Spinal cord (tissue), 10 donors: Measurements from ENCODE around the gene MZB1. TPM values are rescaled to one million over a fixed set of nuclear protein-coding genes. Genes with fewer than 3 reads are reported as not detected.

Experiments used
- DNase-seq, 6 donors: peaks; one replicate each; pipeline versions ENCODE4 v3.0.0 to v3.0.0-alpha.2; 2013 to 2015; ENCODE audit warnings: low spot score in 6 of 6, low read depth in 4 of 6
- H3K27ac ChIP-seq: one replicate; pipeline ENCODE4 v1.5.1; 2013; ENCODE audit warnings: low read depth, low read length, control low read depth
- H3K27me3 ChIP-seq: one replicate; pipeline ENCODE4 v1.6.1; 2013; ENCODE audit warnings: low read length; ENCODE audit not compliant: control insufficient read depth, insufficient read depth
- H3K36me3 ChIP-seq: one replicate; pipeline ENCODE4 v1.6.1; 2013; ENCODE audit warnings: low read length; ENCODE audit not compliant: control insufficient read depth, insufficient read depth
- H3K4me1 ChIP-seq: one replicate; pipeline ENCODE4 v1.6.1; 2013; ENCODE audit warnings: low read length; ENCODE audit not compliant: control insufficient read depth, insufficient read depth
- H3K4me3 ChIP-seq: one replicate; pipeline ENCODE4 v1.5.1; 2013; ENCODE audit warnings: low read depth, low read length, control low read depth
- H3K9me3 ChIP-seq: one replicate; pipeline ENCODE4 v1.6.1; 2013; ENCODE audit warnings: low read length; ENCODE audit not compliant: control insufficient read depth, insufficient read depth
- WGBS: methylation state at CpG from one replicate; pipeline ENCODE4 v1.1.5; 2013; ENCODE audit warnings: missing lambda C conversion rate; ENCODE audit not compliant: insufficient coverage; 5-methylcytosine and 5-hydroxymethylcytosine counted together
- polyA plus RNA-seq, 2 donors: library from polyadenylated mRNA; unstranded; fragments of 120-200 nt; gene quantifications; one replicate each; pipeline ENCODE4 v1.2.1, GENCODE V29; 2013; ENCODE audit not compliant: insufficient read length in 2 of 2
- total RNA-seq, 2 donors: library from RNA; depleted of rRNA in 1 of 2; stranded (reverse); fragments of 120-200 nt in 1 of 2; fragments of >200 nt in 1 of 2; gene quantifications; one replicate each; pipeline versions ENCODE4 v1.2.3 to v1.2.4, GENCODE V29; 2013 to 2014
- donor health status: healthy.

Gene MZB1
- total and polyA plus RNA-seq, 4 donors, result 0.17 to 0.60 (median 0.46) TPM

DNA sequence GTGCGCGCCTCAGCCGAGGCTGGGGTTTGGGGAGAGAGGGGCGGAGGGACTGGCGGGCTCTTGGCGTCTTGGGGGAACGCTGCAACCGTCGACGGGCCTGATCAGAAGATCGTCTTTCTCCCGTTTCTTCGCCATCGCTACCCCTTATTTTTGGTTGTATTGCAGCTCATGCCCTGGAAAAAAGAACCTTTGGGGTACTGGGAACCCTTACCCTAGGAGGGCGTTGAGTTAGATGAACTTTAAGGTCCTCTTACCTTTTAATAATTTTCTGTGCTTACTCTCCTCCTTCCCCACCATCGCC, 47.3 kb downstream of the MZB1 start:
- Histone ChIP-seq H3K4me1 (peaks cover 7% of the 10 kb centered on the region), H3K36me3 (peaks cover 13% of the 10 kb centered on the region), H3K27ac (peak overlapping the region; percentile 98), H3K27me3 (no peaks in the 10 kb centered on the region), H3K9me3 (no peaks in the 10 kb centered on the region), H3K4me3 (peak overlapping the region; percentile 87)
- WGBS, result 2% methylated on average over 11 of the region's 16 CpGs
- no peak for DNase-seq

DNA sequence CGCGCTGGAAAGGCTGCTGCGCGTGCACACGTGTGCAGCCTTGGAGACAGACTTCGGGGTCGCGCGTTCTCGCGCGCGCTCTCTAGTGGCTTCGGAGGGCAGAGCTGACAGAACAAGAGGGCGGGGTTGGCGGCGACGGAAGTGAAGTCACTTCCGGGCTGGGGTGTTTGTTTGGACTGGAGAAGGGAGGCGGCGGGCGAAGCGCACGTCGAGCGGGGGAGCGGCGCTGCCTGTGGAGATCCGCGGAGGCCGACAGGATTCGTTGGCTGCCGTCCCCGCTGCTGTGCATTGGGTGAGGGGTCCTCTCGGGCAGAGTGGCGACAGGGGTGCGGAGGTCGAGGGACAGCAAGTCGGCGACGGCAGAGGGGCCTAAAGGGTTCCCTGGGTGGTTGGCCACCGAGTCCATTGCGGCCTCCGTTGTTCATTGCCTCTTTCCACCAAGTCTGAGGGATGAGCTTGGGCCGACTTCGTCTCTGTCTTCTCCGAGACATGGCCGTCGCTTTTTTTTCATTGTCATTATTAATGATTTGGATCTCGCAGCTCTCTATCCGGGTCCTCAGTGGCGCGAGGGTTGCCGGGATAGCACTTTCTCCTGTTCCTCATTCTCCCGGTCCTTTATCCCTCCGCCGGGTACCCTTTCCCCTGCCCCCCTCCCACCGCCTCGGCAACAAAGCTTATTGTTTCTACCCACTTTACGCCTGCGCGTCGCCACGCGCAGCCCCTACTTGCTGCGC, 47.9 kb downstream of the MZB1 start, which contains the start of gene PAIP2:
Gene PAIP2, plus strand, starts transcription at position 166 of the 734 bp plus-strand sequence. CDS start 21,931 bp downstream, outside the sequence.
- peaks cover 7% of the 10 kb centered on the region for H3K4me1 ChIP-seq

DNA sequence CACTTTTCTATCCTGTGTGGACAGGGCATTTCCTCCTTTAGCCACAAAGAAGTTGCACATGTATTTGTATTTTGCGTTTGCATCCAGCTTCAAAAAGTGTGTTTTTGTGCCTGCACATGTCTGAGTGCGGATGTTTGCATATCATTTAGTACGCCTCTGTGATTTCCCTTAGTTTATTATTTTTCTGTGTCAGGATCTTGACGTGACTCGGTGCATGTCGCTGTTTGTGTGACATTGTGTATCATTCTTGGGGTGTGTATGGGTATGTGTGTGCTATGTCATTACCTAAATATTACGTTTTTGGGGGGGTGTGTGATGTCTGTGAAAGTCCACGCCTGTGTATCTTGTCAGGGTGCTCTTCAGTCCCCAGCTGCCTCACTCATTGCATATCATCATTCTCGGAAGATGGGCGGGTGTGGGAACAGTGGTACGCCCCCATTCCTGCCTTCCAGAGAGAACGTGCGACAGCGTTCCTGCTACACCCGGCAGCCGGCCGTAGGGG, 48.5 kb downstream of the MZB1 start:
- Histone ChIP-seq H3K4me3 (peak overlapping the region; percentile 87), H3K27me3 (no peaks in the 10 kb centered on the region), H3K27ac (peak overlapping the region; percentile 98), H3K36me3 (peaks cover 7% of the 10 kb centered on the region), H3K9me3 (no peaks in the 10 kb centered on the region), H3K4me1 (peaks cover 7% of the 10 kb centered on the region)
- WGBS, result 6% methylated on average over 11 of the region's 17 CpGs
- no peak for DNase-seq

More for the DNA sequence above, 47.9 kb downstream of the MZB1 start, which contains the start of gene PAIP2:
- no peaks in the 10 kb centered on the region for H3K27me3 ChIP-seq
- H3K4me3 ChIP-seq, result peak within 1 kb of the TSS; percentile 87
- DNase-seq, result peak; percentile 92 to 100 (median 96)
- no peaks in the 10 kb centered on the region for H3K9me3 ChIP-seq
- peak within 1 kb of the TSS; percentile 98 for H3K27ac ChIP-seq
- H3K36me3 ChIP-seq, result peaks cover 13% of the 10 kb centered on the region
- WGBS, result 0% methylated on average over 66 of the region's 66 CpGs

DNA sequence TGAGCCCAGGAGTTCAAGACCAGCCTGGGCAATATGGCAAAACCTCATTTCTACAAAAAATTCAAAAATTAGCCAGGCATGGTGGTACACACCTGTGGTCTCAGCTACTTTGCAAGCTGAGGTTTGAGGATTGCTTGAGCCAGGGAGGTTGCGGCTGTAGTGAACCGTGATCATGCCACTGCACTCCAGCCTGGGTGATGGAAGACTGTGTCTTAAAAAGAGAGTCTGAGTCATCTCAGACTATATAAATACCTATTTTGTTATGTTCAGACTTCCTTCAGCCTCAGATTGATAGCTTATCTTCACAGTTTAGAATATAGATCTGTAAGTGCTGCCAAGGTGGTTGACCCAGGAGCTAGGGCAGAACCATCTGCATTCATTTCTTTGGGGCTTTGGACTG, 49.7 kb downstream of the MZB1 start:
- Histone ChIP-seq H3K27ac (no peak overlapping the region), H3K9me3 (no peaks in the 10 kb centered on the region), H3K36me3 (peaks cover 2% of the 10 kb centered on the region), H3K27me3 (no peaks in the 10 kb centered on the region), H3K4me1 (peaks cover 7% of the 10 kb centered on the region), H3K4me3 (no peak overlapping the region)
- no CpG with 5 or more reads among the region's 2 CpGs for WGBS
- no peak for DNase-seq

Other genes with a start within 250 kb of the MZB1 start
- 10 to 100 TPM; 23.0 to 53.7 TPM for gene SIL1, start 191.5 kb downstream of the MZB1 start, total RNA-seq
- 10 to 100 TPM; 18.8 to 38.4 TPM for gene SIL1, start 191.5 kb downstream of the MZB1 start, polyA plus RNA-seq
- gene MATR3, start 96.2 kb downstream of the MZB1 start, total RNA-seq, result 100 to 1,000 TPM; 433 to 543 TPM
- gene MATR3, start 96.2 kb downstream of the MZB1 start, polyA plus RNA-seq, result 100 to 1,000 TPM; 580 to 752 TPM
- gene PAIP2, start 48.1 kb downstream of the MZB1 start, total RNA-seq, result 100 to 1,000 TPM in 1 of 2 donors, 10 to 100 TPM in 1; 90.4 to 138 TPM
- 100 to 1,000 TPM; 154 to 173 TPM for gene PAIP2, start 48.1 kb downstream of the MZB1 start, polyA plus RNA-seq
- gene SLC23A1, start 6.6 kb downstream of the MZB1 start, total RNA-seq, result under 1 TPM in 1 of 2 donors, not detected in 1; 0.40 TPM
- gene SLC23A1, start 6.6 kb downstream of the MZB1 start, polyA plus RNA-seq, result under 1 TPM; 0.78 to 0.99 TPM
- 1 to 10 TPM; 1.4 to 2.0 TPM for gene PROB1, start 5.2 kb upstream of the MZB1 start, total RNA-seq
- gene PROB1, start 5.2 kb upstream of the MZB1 start, polyA plus RNA-seq, result 1 to 10 TPM; 5.1 to 7.1 TPM
- 10 to 100 TPM in 1 of 2 donors, 1 to 10 TPM in 1; 4.8 to 12.3 TPM for gene SPATA24, start 14.2 kb upstream of the MZB1 start, total RNA-seq
- 1 to 10 TPM; 9.4 to 9.9 TPM for gene SPATA24, start 14.2 kb upstream of the MZB1 start, polyA plus RNA-seq
- 10 to 100 TPM; 26.6 to 36.6 TPM for gene DNAJC18, start 49.6 kb upstream of the MZB1 start, total RNA-seq
- 10 to 100 TPM; 43.3 to 49.9 TPM for gene DNAJC18, start 49.6 kb upstream of the MZB1 start, polyA plus RNA-seq
- 10 to 100 TPM; 10.3 to 63.2 TPM for gene ECSCR, start 72.8 kb upstream of the MZB1 start, total RNA-seq
- 10 to 100 TPM; 20.2 to 25.4 TPM for gene ECSCR, start 72.8 kb upstream of the MZB1 start, polyA plus RNA-seq
- not detected for gene SMIM33, start 81.1 kb upstream of the MZB1 start, total RNA-seq
- not detected for gene SMIM33, start 81.1 kb upstream of the MZB1 start, polyA plus RNA-seq
- 10 to 100 TPM; 16.3 to 31.7 TPM for gene STING1, start 92.8 kb upstream of the MZB1 start, total RNA-seq
- 10 to 100 TPM; 16.0 to 26.6 TPM for gene STING1, start 92.8 kb upstream of the MZB1 start, polyA plus RNA-seq
- 100 to 1,000 TPM; 108 TPM for gene UBE2D2, start 171.4 kb upstream of the MZB1 start, total RNA-seq
- 100 to 1,000 TPM; 171 to 185 TPM for gene UBE2D2, start 171.4 kb upstream of the MZB1 start, polyA plus RNA-seq